Measurements from ENCODE around the gene SLC26A2.

The SLC26A2 gene

GRCh38 chr5:149937610-149938009 lies 22.9 kb upstream of the SLC26A2 start:
- Histone ChIP-seq H3K4me1 (ENCODE audit: control insufficient read depth, insufficient read depth, low read depth, low read length) (peaks cover 11% of the 10 kb centered on the region), H2BK120ac (ENCODE audit: low read depth, low read length) (no peak overlapping the region), H2BK12ac (ENCODE audit: low read length in 2 of 2) (no peak overlapping the region), H3K79me1 (replicated peaks; ENCODE audit: low read length, poor library complexity, severe bottlenecking) (no peaks in the 10 kb centered on the region), H2BK15ac (ENCODE audit: low read depth, poor library complexity, severe bottlenecking) (no peak overlapping the region), H3K4me3 (ENCODE audit: insufficient read depth in 1 of 2, low read depth in 1 of 2, low read length in 2 of 2) (no peak overlapping the region), H3K4me2 (ENCODE audit: low read length, poor library complexity, severe bottlenecking) (no peak overlapping the region), H3K27me3 (ENCODE audit: control insufficient read depth in 1 of 2, insufficient read depth in 1 of 2, low read length in 2 of 2) (peaks cover 0 to 30% of the 10 kb centered on the region in 2 experiments), H4K8ac (ENCODE audit: low read length) (no peak overlapping the region), H3K27ac (ENCODE audit: low read length, poor library complexity, severe bottlenecking) (peak overlapping the region; percentile 17), H2AK5ac (ENCODE audit: low read length, severe bottlenecking) (no peak overlapping the region), H3K36me3 (ENCODE audit: control insufficient read depth in 1 of 2, insufficient read depth in 2 of 2, low read depth in 1 of 2, low read length in 2 of 2) (no peaks in the 10 kb centered on the region), H3K9me3 (ENCODE audit: control insufficient read depth, low read length) (no peaks in the 10 kb centered on the region), H3K4ac (ENCODE audit: low read depth in 1 of 2, low read length in 2 of 2) (no peak overlapping the region), H2AFZ (ENCODE audit: low read depth, low read length) (no peak overlapping the region), H3K9ac (ENCODE audit: low read length) (no peak overlapping the region), H4K91ac (ENCODE audit: low read length) (no peak overlapping the region), H2BK5ac (ENCODE audit: low read depth, low read length, poor library complexity, severe bottlenecking) (no peak overlapping the region), H3K23ac (ENCODE audit: low read length in 2 of 2) (no peak overlapping the region), H3K18ac (ENCODE audit: low read depth in 1 of 2, low read length in 2 of 2) (no peak overlapping the region), H3K14ac (ENCODE audit: low read length in 2 of 2) (no peak overlapping the region)
- WGBS = 91% methylated on average over 1 of the region's 1 CpG
- no peak for DNase-seq

DNA sequence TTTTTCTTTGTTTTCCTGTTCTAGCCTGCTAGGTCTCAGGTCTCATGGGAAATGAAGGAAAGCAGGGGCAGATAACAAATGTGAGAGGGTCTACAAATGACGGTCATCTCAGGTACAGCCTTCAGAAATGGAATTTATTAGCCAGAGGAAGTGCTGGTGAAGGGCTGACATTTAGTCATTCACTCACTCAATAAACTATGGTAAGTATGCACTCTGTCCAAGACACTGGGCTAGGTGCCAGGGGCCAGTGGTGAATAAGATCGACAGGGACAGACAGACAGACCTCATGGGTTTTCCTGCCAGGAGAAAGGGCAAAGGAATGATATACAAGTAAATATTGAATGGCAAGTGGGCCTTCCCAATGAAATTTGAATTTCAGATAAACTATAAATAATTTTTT lies 22.3 kb upstream of the SLC26A2 start:
- H4K8ac ChIP-seq (ENCODE audit: low read length) = no peak overlapping the region
- H2AFZ ChIP-seq (ENCODE audit: low read depth, low read length) = no peak overlapping the region
- H3K9ac ChIP-seq (ENCODE audit: low read length) = no peak overlapping the region
- H3K27me3 ChIP-seq (ENCODE audit: control insufficient read depth in 1 of 2, insufficient read depth in 1 of 2, low read length in 2 of 2) = peaks cover 0 to 30% of the 10 kb centered on the region in 2 experiments
- H2BK15ac ChIP-seq (ENCODE audit: low read depth, poor library complexity, severe bottlenecking) = no peak overlapping the region
- no peak overlapping the region for H2BK5ac ChIP-seq (ENCODE audit: low read depth, low read length, poor library complexity, severe bottlenecking)
- WGBS = 0% methylated on average over 1 of the region's 2 CpGs
- no peak overlapping the region for H3K23ac ChIP-seq (ENCODE audit: low read length in 2 of 2)
- H2BK12ac ChIP-seq (ENCODE audit: low read length in 2 of 2) = no peak overlapping the region
- no peak overlapping the region for H3K4me2 ChIP-seq (ENCODE audit: low read length, poor library complexity, severe bottlenecking)
- no peak overlapping the region for H4K91ac ChIP-seq (ENCODE audit: low read length)
- H3K14ac ChIP-seq (ENCODE audit: low read length in 2 of 2) = no peak overlapping the region
- no peaks in the 10 kb centered on the region for H3K36me3 ChIP-seq (ENCODE audit: control insufficient read depth in 1 of 2, insufficient read depth in 2 of 2, low read depth in 1 of 2, low read length in 2 of 2)
- no peak overlapping the region for H2BK120ac ChIP-seq (ENCODE audit: low read depth, low read length)
- DNase-seq = peak; percentile 69
- H3K9me3 ChIP-seq (ENCODE audit: control insufficient read depth, low read length) = no peaks in the 10 kb centered on the region
- H3K18ac ChIP-seq (ENCODE audit: low read depth in 1 of 2, low read length in 2 of 2) = no peak overlapping the region
- no peak overlapping the region for H3K4ac ChIP-seq (ENCODE audit: low read depth in 1 of 2, low read length in 2 of 2)
- H3K79me1 ChIP-seq (replicated peaks; ENCODE audit: low read length, poor library complexity, severe bottlenecking) = no peaks in the 10 kb centered on the region
- no peak overlapping the region for H2AK5ac ChIP-seq (ENCODE audit: low read length, severe bottlenecking)
- peaks cover 11% of the 10 kb centered on the region for H3K4me1 ChIP-seq (ENCODE audit: control insufficient read depth, insufficient read depth, low read depth, low read length)
- H3K4me3 ChIP-seq (ENCODE audit: insufficient read depth in 1 of 2, low read depth in 1 of 2, low read length in 2 of 2) = no peak overlapping the region
- H3K27ac ChIP-seq (ENCODE audit: low read length, poor library complexity, severe bottlenecking) = peak overlapping the region; percentile 17

- Histone ChIP-seq H3K4ac (ENCODE audit: low read depth in 1 of 2, low read length in 2 of 2) (peak overlapping the region in 1 of 2 experiments; percentile 73), H3K9me3 (ENCODE audit: control insufficient read depth, low read length) (no peaks in the 10 kb centered on the region), H2BK12ac (ENCODE audit: low read length in 2 of 2) (peak overlapping the region in 1 of 2 experiments; percentile 24), H2AFZ (ENCODE audit: low read depth, low read length) (peak overlapping the region; percentile 36), H3K4me2 (ENCODE audit: low read length, poor library complexity, severe bottlenecking) (no peak overlapping the region), H3K36me3 (ENCODE audit: control insufficient read depth in 1 of 2, insufficient read depth in 2 of 2, low read depth in 1 of 2, low read length in 2 of 2) (no peaks in the 10 kb centered on the region), H3K27ac (ENCODE audit: low read length, poor library complexity, severe bottlenecking) (peak overlapping the region; percentile 57), H4K91ac (ENCODE audit: low read length) (no peak overlapping the region), H3K18ac (ENCODE audit: low read depth in 1 of 2, low read length in 2 of 2) (peak overlapping the region in 1 of 2 experiments; percentile 18), H2BK120ac (ENCODE audit: low read depth, low read length) (no peak overlapping the region), H3K9ac (ENCODE audit: low read length) (no peak overlapping the region), H3K4me1 (ENCODE audit: control insufficient read depth, insufficient read depth, low read depth, low read length) (peaks cover 12% of the 10 kb centered on the region), H3K27me3 (ENCODE audit: control insufficient read depth in 1 of 2, insufficient read depth in 1 of 2, low read length in 2 of 2) (peaks cover 0 to 29% of the 10 kb centered on the region in 2 experiments), H3K4me3 (ENCODE audit: insufficient read depth in 1 of 2, low read depth in 1 of 2, low read length in 2 of 2) (no peak overlapping the region), H3K23ac (ENCODE audit: low read length in 2 of 2) (no peak overlapping the region), H2AK5ac (ENCODE audit: low read length, severe bottlenecking) (peak overlapping the region; percentile 17), H2BK5ac (ENCODE audit: low read depth, low read length, poor library complexity, severe bottlenecking) (no peak overlapping the region), H2BK15ac (ENCODE audit: low read depth, poor library complexity, severe bottlenecking) (no peak overlapping the region), H3K14ac (ENCODE audit: low read length in 2 of 2) (no peak overlapping the region), H4K8ac (ENCODE audit: low read length) (peak overlapping the region; percentile 57), H3K79me1 (replicated peaks; ENCODE audit: low read length, poor library complexity, severe bottlenecking) (no peaks in the 10 kb centered on the region)
- peak; percentile 91 for DNase-seq
- WGBS = 24% methylated on average over 5 of the region's 6 CpGs
Measured at GRCh38 chr5:149938791-149939358, 21.7 kb upstream of the SLC26A2 start.

GRCh38 chr5:149939546-149939945 lies 21.0 kb upstream of the SLC26A2 start:
- Histone ChIP-seq H2BK5ac (ENCODE audit: low read depth, low read length, poor library complexity, severe bottlenecking) (no peak overlapping the region), H2BK120ac (ENCODE audit: low read depth, low read length) (no peak overlapping the region), H3K79me1 (replicated peaks; ENCODE audit: low read length, poor library complexity, severe bottlenecking) (no peaks in the 10 kb centered on the region), H2BK15ac (ENCODE audit: low read depth, poor library complexity, severe bottlenecking) (no peak overlapping the region), H4K91ac (ENCODE audit: low read length) (no peak overlapping the region), H3K14ac (ENCODE audit: low read length in 2 of 2) (no peak overlapping the region), H2BK12ac (ENCODE audit: low read length in 2 of 2) (no peak overlapping the region), H3K9me3 (ENCODE audit: control insufficient read depth, low read length) (no peaks in the 10 kb centered on the region), H3K36me3 (ENCODE audit: control insufficient read depth in 1 of 2, insufficient read depth in 2 of 2, low read depth in 1 of 2, low read length in 2 of 2) (no peaks in the 10 kb centered on the region), H3K4me3 (ENCODE audit: insufficient read depth in 1 of 2, low read depth in 1 of 2, low read length in 2 of 2) (no peak overlapping the region), H2AK5ac (ENCODE audit: low read length, severe bottlenecking) (peak overlapping the region; percentile 17), H3K4me2 (ENCODE audit: low read length, poor library complexity, severe bottlenecking) (no peak overlapping the region), H3K27ac (ENCODE audit: low read length, poor library complexity, severe bottlenecking) (peak overlapping the region; percentile 57), H4K8ac (ENCODE audit: low read length) (no peak overlapping the region), H3K27me3 (ENCODE audit: control insufficient read depth in 1 of 2, insufficient read depth in 1 of 2, low read length in 2 of 2) (peaks cover 0 to 23% of the 10 kb centered on the region in 2 experiments), H3K23ac (ENCODE audit: low read length in 2 of 2) (no peak overlapping the region), H3K4ac (ENCODE audit: low read depth in 1 of 2, low read length in 2 of 2) (no peak overlapping the region), H3K9ac (ENCODE audit: low read length) (no peak overlapping the region), H3K18ac (ENCODE audit: low read depth in 1 of 2, low read length in 2 of 2) (no peak overlapping the region), H3K4me1 (ENCODE audit: control insufficient read depth, insufficient read depth, low read depth, low read length) (peaks cover 12% of the 10 kb centered on the region), H2AFZ (ENCODE audit: low read depth, low read length) (no peak overlapping the region)
- peak; percentile 12 for DNase-seq
- WGBS = 94% methylated on average over 5 of the region's 6 CpGs

All from mesenchymal stem cell (in vitro differentiated cells and primary cell).